ENCODE data around the gene ANKRD42. TPM values are rescaled to one million over a fixed set of nuclear protein-coding genes. Genes with fewer than 3 reads are reported as not detected.

Gene ANKRD42
- 12.5 and 14.1 TPM in 2 replicates for total RNA-seq

GRCh38 chr11:83193315-83194280 lies at the start of gene ANKRD42:
Gene ANKRD42 (plus strand): TSS chr11:83193712. CDS start chr11:83194671, 959 bp downstream.

GRCh38 chr11:83156996-83157593 lies 36.4 kb upstream of the ANKRD42 start, which contains the start of gene PCF11:
Gene PCF11 (plus strand): TSS chr11:83157131. CDS start chr11:83157440, 309 bp downstream.

GRCh38 chr11:83285771-83286528 lies 92.4 kb downstream of the ANKRD42 start, which contains the start of gene CCDC90B:
Gene CCDC90B (minus strand): TSS chr11:83286367. CDS start chr11:83285972, 395 bp downstream.

Small RNAs within 50 kb of the gene (small RNA-seq; reads per million reads assigned to genes)
- not detected for gene AP000873.5

Other genes starting within 250 kb of the ANKRD42 start
- 31.4 and 37.4 TPM in 2 replicates for gene RAB30, start 121.8 kb upstream of the ANKRD42 start, total RNA-seq
- 49.7 and 60.0 TPM in 2 replicates for gene PCF11, start 36.6 kb upstream of the ANKRD42 start, total RNA-seq
- gene CCDC90B, start 92.7 kb downstream of the ANKRD42 start, total RNA-seq = 62.9 and 72.3 TPM in 2 replicates